DMS114 treated with DMSO at 0.1 percent for 48 hours (cell line): Measurements from ENCODE around the gene KCNC1.

ENCODE experiments used
- DNase-seq: peaks from one replicate; lab custom pipeline; 2025; ENCODE audit not compliant: unreplicated experiment; lab: John Stamatoyannopoulos, UW

Gene KCNC1

GRCh38 chr11:17752144-17752543 lies 17.6 kb downstream of the KCNC1 start:
- DNase-seq: no peak

GRCh38 chr11:17753153-17753552 lies 18.6 kb downstream of the KCNC1 start:
- DNase-seq: no peak

- no peak for DNase-seq
Observed at GRCh38 chr11:17753641-17754040, 19.1 kb downstream of the KCNC1 start.

GRCh38 chr11:17755891-17756290 lies 21.3 kb downstream of the KCNC1 start:
- DNase-seq: no peak

- DNase-seq: no peak
Observed at GRCh38 chr11:17760102-17761029, 25.8 kb downstream of the KCNC1 start.

GRCh38 chr11:17762309-17762974 lies 27.9 kb downstream of the KCNC1 start:
- no peak for DNase-seq

- DNase-seq: no peak
Observed at GRCh38 chr11:17763244-17763643, 28.7 kb downstream of the KCNC1 start.

- DNase-seq: no peak
Observed at GRCh38 chr11:17763703-17764102, 29.1 kb downstream of the KCNC1 start.

- DNase-seq: no peak
Observed at GRCh38 chr11:17764446-17765218, 30.1 kb downstream of the KCNC1 start.

- DNase-seq: no peak
Observed at GRCh38 chr11:17765356-17766072, 30.9 kb downstream of the KCNC1 start.

GRCh38 chr11:17766073-17766359 lies 31.4 kb downstream of the KCNC1 start:
- DNase-seq: no peak

GRCh38 chr11:17766590-17766989 lies 32.0 kb downstream of the KCNC1 start:
- DNase-seq: no peak

- no peak for DNase-seq
Observed at GRCh38 chr11:17767301-17767885, 32.8 kb downstream of the KCNC1 start.

GRCh38 chr11:17767914-17768313 lies 33.3 kb downstream of the KCNC1 start:
- no peak for DNase-seq

- DNase-seq: no peak
Observed at GRCh38 chr11:17768547-17768946, 34.0 kb downstream of the KCNC1 start.

GRCh38 chr11:17769218-17769617 lies 34.6 kb downstream of the KCNC1 start:
- no peak for DNase-seq

- DNase-seq: no peak
Observed at GRCh38 chr11:17770048-17770652, 35.6 kb downstream of the KCNC1 start.

- no peak for DNase-seq
Observed at GRCh38 chr11:17770917-17771316, 36.3 kb downstream of the KCNC1 start.

- no peak for DNase-seq
Observed at GRCh38 chr11:17771415-17771814, 36.8 kb downstream of the KCNC1 start.

GRCh38 chr11:17771841-17772401 lies 37.3 kb downstream of the KCNC1 start:
- DNase-seq: no peak
